ENCODE data around the gene LAMA4.

GRCh38 chr6:112296122-112296521 lies 41.8 kb upstream of the LAMA4 start:
- peak in 1 of 2 donors; percentile 57 for TF ChIP-seq RAD21 (IDR thresholded peaks at IDR 0.05)
- TF ChIP-seq REST (IDR thresholded peaks at IDR 0.05): no peak
- TF ChIP-seq SP1 (IDR thresholded peaks at IDR 0.05): no peak
- no peak for TF ChIP-seq NR2F2 (IDR thresholded peaks at IDR 0.05)
- no peak for TF ChIP-seq EGR1 (IDR thresholded peaks at IDR 0.05; ENCODE audit: low read depth in 2 of 2)
- TF ChIP-seq CTCF (IDR thresholded peaks at IDR 0.05; ENCODE audit: low read depth, low read length, missing input control): no peak
- no peak for TF ChIP-seq HNF4G (IDR thresholded peaks at IDR 0.05)

Data from liver (tissue), 3 donors.